NCI-H2029 (cell line): Measurements from ENCODE around the gene PGAP6.
"Not testable (repeated sequence)": the region's sequence is repeated elsewhere in the genome, so short reads cannot be mapped to it uniquely, and the experiment has no call there.

ENCODE experiments used
- DNase-seq: peaks from one replicate; lab custom pipeline; 2025; lab: John Stamatoyannopoulos, UW

PGAP6 gene

DNA sequence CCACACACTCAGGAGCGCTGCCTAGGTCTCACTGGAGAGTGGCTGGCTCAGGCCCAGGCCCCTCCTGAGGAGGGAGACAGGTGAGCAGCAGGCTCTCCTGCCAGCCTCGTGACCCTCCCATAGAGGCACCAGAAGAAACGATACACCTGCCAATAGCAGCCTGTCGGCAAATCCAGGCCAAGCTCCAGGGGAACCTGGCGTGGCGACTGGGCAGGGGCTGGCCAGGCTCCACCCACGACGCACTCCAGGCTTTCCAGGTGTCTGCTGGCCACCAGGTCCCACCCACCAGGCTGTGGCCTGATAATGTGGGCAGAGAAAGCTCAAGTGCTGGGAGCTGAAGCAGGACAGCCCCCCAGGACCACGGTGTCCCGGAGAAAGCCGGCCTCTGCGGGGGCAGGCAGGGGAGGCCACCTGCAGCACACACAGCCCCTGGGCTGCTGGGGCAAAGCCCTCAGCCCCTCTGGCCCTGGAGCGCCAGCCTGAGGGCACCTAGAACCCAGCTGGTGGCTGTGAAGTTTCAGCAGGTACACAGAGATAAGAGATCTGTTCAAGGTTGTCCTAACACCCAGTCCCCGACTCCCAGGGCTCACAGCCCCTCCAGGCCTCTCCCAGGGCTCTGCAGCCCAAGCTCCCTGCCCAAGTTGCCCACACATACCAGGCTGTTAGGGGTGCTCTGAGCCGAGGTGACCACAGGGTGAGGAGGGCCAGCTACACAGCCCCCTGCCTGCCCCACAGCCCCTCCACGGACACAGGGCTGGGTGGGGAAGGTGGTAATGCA lies 2.4 kb downstream of the PGAP6 start:
- DNase-seq: peak; percentile 92

DNA sequence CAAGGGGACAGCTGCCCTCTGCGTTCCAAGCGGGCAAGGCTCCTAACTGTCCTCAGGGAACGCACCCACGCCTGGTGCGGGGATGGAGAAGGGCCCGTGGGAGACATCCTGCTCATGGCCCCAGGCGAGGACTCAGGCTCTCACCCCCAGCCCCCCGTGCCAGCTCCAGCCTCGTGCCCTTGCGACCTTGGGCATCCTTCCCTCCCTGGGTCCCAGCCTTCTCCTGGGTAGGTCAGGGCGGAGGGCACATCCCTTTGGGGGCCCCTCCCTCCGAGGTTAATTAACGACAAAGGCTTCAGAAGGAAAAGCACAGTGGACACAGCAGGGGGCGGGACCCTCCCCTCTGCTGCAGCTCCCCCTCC lies 3.0 kb downstream of the PGAP6 start:
- no peak for DNase-seq

- not testable (repeated sequence) for DNase-seq
Measured at GRCh38 chr16:378113-378820, 3.5 kb downstream of the PGAP6 start.

DNA sequence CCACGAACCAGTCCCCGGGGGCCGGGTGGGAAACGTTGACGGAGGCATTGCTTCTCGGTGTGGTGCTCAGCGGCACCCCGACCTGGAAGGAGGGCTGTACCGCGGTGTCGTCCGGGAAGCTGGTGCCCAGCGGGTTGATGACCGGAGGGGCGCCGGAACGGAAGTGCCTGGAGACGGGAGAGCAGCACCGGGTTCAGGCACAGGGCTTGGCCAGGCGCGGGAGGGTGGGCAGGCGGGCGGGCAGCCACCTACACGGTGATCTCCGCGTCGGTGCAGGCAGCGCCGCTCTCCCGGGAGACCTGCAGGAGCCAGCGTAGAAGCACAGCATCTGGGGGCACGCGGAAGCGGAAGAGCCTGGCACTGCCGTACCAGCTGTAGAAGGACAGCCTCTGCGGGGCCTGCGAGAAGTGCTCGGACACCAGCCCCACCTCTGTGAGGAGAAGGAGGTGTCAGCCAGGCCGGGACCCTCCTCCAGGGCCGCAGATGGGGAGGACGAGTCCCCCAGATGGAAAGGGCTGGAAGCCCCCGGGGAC lies 4.3 kb downstream of the PGAP6 start:
- no peak for DNase-seq

- no peak for DNase-seq
Measured at GRCh38 chr16:376817-377418, 4.9 kb downstream of the PGAP6 start.

DNA sequence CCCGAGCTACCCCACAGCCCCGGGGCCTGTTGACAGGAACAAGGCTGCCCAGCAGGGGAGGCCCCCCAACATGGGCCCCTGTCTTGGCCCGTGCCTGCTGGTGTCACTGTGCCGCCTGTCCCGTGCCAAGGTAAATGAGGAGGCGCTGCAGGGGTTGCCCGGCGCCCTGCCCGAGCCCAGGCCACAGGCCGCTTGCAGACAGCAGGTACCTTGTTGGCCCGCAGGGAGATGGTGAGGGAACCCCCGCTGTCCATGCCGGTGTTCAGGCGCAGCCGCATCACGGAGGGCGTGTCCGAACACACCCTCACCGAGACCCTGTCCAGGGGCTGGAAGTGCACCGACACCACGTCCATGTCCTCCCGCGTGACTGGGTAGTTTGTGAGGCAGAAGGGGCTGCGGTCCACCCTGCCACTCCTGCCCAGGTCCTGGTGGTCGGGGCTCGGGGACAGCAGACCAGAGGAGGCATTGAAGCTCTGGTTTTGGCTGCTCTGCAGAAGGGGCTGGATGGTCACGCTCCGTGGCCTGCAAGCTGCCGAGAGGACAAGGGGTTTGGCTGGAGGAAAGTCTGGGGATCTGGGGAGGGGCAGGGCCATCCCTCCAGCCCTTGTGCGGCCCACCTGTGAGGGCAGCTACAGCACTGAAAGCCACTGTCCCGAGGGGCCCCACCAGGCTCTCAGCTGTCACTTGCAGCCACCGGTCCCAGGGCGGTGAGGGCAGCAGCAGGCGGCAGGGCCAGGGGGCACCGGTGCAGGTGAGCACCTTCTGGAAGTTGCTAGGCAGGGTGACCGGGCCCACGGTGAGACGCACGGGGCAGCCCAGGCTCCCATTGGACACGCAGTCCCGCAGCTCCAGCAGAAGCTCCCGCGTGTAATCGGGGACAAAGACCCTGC lies 5.6 kb downstream of the PGAP6 start:
- no peak for DNase-seq

DNA sequence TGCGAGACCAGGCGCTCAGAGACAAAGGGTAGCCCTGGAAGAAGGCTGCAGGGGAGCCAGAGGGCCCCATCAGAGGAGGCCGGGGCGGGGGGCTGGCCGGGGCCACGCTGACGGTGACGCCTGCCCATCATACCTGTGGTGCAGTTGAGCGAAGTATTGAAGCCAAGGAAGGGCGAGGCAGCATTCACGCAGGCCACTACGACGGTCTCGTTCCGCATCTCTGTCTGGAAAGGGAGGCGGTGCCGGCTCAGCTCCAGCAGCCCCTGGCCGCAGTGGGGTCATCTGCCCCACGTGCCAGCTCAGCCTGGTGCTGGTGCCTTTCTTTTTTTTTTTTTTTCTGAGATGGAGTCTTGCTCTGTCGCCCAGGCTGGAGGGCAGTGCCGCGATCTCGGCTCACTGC lies 6.6 kb downstream of the PGAP6 start:
- no peak for DNase-seq

DNA sequence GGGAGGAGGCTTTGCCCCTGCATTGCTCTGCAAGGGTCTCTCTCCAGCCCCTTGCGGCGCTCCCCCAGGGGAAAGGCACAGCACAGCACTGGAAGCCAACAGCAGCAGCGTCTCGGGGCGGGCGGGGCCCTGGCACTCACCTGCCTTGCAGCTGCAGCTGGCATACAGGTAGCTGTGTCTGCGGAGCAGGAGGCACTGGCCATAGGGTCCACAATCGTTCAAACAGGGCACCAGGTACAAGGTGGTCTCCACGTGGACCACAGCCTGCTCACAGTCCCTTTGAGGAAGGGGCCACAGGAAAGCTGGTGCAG lies 7.2 kb downstream of the PGAP6 start:
- DNase-seq: no peak

- no peak for DNase-seq
Measured at GRCh38 chr16:373848-374615, 7.7 kb downstream of the PGAP6 start.

- no peak for DNase-seq
Measured at GRCh38 chr16:373020-373598, 8.7 kb downstream of the PGAP6 start.

- no peak for DNase-seq
Measured at GRCh38 chr16:372302-372983, 9.3 kb downstream of the PGAP6 start.

DNA sequence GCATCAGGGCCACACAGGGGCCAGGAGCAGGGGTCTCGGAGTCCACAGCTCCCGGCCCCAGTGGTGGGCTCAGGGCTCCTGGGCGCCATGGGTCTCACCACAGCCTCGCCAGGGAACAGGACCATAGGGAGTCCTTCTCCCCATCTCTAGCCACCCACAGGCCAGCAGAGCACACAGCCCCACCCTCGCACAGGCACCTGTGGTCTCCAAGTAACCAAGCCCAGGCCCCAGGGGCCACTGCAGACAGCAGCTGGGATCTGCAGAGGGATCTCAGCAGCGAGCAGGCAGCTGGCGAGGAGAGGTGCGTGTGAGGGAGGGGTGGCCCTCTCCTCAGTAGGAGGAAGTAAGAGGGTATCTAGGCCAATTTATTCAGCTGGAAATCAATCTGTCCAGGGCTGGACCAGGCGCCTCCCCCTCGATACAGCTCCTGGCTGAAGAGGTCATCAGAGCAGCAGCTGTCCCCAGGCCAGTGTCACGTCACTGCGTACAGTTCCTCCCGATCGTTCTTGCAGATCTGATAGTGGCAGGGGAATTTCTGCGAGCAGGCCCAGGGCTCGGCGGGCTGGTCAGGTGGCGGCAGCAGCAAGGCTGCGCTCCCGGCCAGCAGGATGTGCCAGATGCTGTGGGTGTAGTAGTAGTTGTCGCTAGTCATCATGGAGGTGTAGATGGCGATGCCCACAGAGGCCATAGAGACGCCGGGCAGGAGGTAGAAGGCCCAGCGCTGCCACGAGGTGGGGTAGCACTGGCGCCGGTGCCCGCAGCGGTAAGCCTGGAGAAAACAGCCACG lies 10.1 kb downstream of the PGAP6 start:
- DNase-seq: no peak

GRCh38 chr16:370979-371514 lies 10.7 kb downstream of the PGAP6 start:
- no peak for DNase-seq

DNA sequence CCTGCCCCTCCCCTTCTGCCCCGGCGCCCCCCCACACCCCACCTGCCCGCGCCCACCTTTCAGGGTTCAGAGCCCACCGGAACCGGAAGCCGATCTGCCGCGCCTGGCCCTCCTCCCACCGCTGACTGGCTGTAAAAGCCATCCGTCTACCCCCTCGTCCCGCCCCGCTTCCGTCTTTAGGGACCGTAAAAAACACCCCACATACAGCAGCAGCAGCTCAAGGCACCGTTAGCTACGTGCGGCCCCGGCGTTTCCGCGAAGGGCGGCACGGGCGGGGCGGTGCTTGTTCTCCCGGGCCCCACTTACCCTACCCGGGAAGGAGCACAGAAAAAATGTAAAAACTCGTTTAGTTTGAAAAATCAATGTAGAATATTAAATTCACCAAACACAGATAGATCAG lies 11.3 kb downstream of the PGAP6 start, which contains the start of gene MRPL28:
TSS of gene MRPL28 (minus strand) at position 96 of the 400 bp plus-strand sequence. CDS start 320 bp downstream, outside the sequence.
- peak; percentile 91 for DNase-seq

DNA sequence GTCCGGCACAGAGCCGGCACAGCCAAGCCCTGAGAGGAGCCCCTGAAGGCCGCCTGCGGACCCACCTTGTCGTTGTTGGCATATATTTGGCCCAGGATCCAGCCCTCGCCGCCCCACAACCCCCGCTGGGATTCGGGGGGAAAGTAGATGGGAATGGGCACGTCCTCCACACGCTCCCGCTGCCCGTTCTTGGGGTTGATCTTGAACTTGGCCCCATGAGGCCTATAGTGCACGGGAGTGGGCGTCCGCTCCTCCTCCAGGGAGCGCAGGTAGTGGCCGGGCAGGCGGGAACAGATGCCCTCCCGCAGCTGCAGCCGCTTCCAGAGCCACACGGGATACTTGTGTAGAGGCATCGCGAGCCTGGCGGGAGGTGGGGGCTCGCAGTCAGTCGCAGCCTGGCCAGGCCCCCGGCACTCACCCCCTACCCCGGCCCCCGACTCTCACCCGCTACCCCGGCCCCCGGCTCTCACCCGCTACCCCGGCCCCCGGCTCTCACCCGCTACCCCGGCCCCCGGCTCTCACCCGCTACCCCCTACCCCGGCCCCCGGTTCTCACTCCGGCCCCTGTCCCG lies 11.8 kb downstream of the PGAP6 start:
- DNase-seq: no peak

GRCh38 chr16:369275-369865 lies 12.4 kb downstream of the PGAP6 start:
- no peak for DNase-seq

DNA sequence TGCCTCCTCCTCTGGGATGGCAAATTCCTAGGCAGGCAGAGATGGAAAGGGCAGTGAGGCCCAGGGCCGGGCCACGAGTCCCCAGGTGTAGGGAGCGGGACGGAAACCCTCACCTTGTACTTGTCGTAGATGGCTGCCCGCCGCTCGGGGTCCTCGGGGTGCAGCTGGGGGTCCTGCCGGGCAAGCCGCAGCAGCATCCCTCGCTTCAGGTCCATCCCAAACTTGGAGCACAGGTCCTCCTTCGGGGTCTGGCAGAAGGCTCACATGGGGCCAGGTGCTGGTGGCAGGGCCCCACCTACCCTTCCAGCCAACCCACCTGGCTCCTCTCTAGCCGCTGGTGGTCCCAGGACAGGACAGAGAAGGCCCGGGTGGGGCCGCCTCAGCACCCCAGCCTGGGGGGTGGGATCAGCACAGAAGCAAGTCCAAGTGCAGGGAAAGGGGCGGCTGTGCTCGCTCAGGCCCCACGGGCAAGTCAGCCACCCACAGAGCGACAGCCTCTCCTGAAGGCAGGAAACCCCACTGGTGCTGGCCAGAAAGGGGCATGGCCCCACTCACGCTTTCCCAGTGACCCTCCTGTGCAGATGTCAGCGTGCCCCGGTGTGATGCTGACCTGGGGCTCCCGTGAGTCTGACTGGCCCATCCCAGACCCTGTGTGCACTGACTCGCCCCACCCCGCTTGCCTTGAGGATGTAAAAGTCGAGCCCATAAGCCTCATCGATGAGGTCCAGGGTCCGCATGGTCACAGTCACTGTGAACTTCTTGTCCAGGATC lies 13.2 kb downstream of the PGAP6 start:
- no peak for DNase-seq
